DOHH2 (cell line): ENCODE measurements around the gene RBBP8.
"Not testable (repeated sequence)": the region's sequence is repeated elsewhere in the genome, so short reads cannot be mapped to it uniquely, and the experiment has no call there.

ENCODE experiments used
- H3F3A ChIP-seq: fragments of 200-600 bp; sonication (generic), shearing (Covaris generic); 2 replicates; pipeline ENCODE4 v1.6.0; 2016; ENCODE audit warnings: antibody characterized with exemption, mild to moderate bottlenecking; ENCODE audit not compliant: control insufficient read depth, insufficient read depth
- H3K27ac ChIP-seq: fragments of 200-600 bp; sonication (generic); 2 replicates; pipeline ENCODE4 v1.5.1; 2014; ENCODE audit warnings: low read depth, mild to moderate bottlenecking, low read length, moderate library complexity
- H3K27me3 ChIP-seq: fragments of 200-600 bp; sonication (generic); 2 replicates; pipeline ENCODE4 v1.6.1; 2014; ENCODE audit warnings: mild to moderate bottlenecking, low read length, mixed read lengths; ENCODE audit not compliant: control insufficient read depth
- H3K36me3 ChIP-seq: fragments of 200-600 bp; sonication (generic); 2 replicates; pipeline ENCODE4 v1.6.1; 2014; ENCODE audit warnings: mild to moderate bottlenecking, low read length, moderate library complexity, mixed read lengths; ENCODE audit not compliant: control insufficient read depth
- H3K4me1 ChIP-seq: fragments of 200-600 bp; sonication (generic); 2 replicates; pipeline ENCODE4 v1.6.1; 2014; ENCODE audit warnings: mild to moderate bottlenecking, low read length, mixed read lengths; ENCODE audit not compliant: control insufficient read depth
- H3K4me2 ChIP-seq: fragments of 200-600 bp; sonication (generic); 2 replicates; pipeline ENCODE4 v1.6.0; 2014; ENCODE audit warnings: mild to moderate bottlenecking, low read length, moderate library complexity
- H3K4me3 ChIP-seq: fragments of 200-600 bp; sonication (generic); 2 replicates; pipeline ENCODE4 v1.5.1; 2014; ENCODE audit warnings: mild to moderate bottlenecking, low read length, mixed read lengths
- H3K79me2 ChIP-seq: fragments of 200-600 bp; sonication (generic); 2 replicates; pipeline ENCODE4 v1.6.1; 2014; ENCODE audit warnings: mild to moderate bottlenecking, low read length, mixed read lengths; ENCODE audit not compliant: control insufficient read depth
- H3K9me2 ChIP-seq: fragments of 200-600 bp; sonication (generic); replicated peaks from 2 replicates; pipeline ENCODE4 v1.6.1; 2014; ENCODE audit warnings: mild to moderate bottlenecking, low read length, mixed read lengths; ENCODE audit not compliant: control insufficient read depth
- H3K9me3 ChIP-seq: fragments of 200-600 bp; sonication (generic); 2 replicates; pipeline ENCODE4 v1.6.1; 2014; ENCODE audit warnings: antibody characterized with exemption, low read length, mixed read lengths; ENCODE audit not compliant: control insufficient read depth, insufficient read depth
- H4K20me1 ChIP-seq: fragments of 200-600 bp; sonication (generic); 2 replicates; pipeline ENCODE4 v1.6.0; 2014; ENCODE audit warnings: low read depth, mild to moderate bottlenecking, antibody characterized with exemption, low read length, moderate library complexity; ENCODE audit not compliant: control insufficient read depth, insufficient read depth
- EZH2phosphoT487 ChIP-seq: fragments of 200-600 bp; sonication (generic); IDR thresholded peaks from 2 replicates; pipeline ENCODE4 v1.6.1; 2017; ENCODE audit warnings: borderline replicate concordance, mild to moderate bottlenecking, antibody characterized with exemption, low read length, moderate library complexity, mixed read lengths
- TF ChIP-seq, protein P1 (sequence below): fragments of 200-600 bp; sonication (generic); IDR thresholded peaks from one replicate; pipeline ENCODE4 v1.5.1; 2014; ENCODE audit warnings: antibody characterized with exemption, mild to moderate bottlenecking, low read depth, low read length; ENCODE audit not compliant: poor library complexity, severe bottlenecking

RBBP8 gene

GRCh38 chr18:22900558-22901238 is 32.4 kb upstream of the RBBP8 start:
- Histone ChIP-seq H3K9me2 (no peaks in the 10 kb centered on the region), H3K4me2 (no peak overlapping the region), H3K27me3 (no peaks in the 10 kb centered on the region), H3K4me3 (no peak overlapping the region), H3F3A (no peaks in the 10 kb centered on the region), H3K36me3 (no peaks in the 10 kb centered on the region), H3K79me2 (no peaks in the 10 kb centered on the region), H3K9me3 (no peaks in the 10 kb centered on the region), H3K4me1 (no peaks in the 10 kb centered on the region), H4K20me1 (no peaks in the 10 kb centered on the region), H3K27ac (no peak overlapping the region)
- TF ChIP-seq, protein P1, sequence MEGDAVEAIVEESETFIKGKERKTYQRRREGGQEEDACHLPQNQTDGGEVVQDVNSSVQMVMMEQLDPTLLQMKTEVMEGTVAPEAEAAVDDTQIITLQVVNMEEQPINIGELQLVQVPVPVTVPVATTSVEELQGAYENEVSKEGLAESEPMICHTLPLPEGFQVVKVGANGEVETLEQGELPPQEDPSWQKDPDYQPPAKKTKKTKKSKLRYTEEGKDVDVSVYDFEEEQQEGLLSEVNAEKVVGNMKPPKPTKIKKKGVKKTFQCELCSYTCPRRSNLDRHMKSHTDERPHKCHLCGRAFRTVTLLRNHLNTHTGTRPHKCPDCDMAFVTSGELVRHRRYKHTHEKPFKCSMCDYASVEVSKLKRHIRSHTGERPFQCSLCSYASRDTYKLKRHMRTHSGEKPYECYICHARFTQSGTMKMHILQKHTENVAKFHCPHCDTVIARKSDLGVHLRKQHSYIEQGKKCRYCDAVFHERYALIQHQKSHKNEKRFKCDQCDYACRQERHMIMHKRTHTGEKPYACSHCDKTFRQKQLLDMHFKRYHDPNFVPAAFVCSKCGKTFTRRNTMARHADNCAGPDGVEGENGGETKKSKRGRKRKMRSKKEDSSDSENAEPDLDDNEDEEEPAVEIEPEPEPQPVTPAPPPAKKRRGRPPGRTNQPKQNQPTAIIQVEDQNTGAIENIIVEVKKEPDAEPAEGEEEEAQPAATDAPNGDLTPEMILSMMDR, result no peak
- no peak for TF ChIP-seq EZH2phosphoT487

- Histone ChIP-seq H3K4me1 (no peaks in the 10 kb centered on the region), H3K4me3 (no peak overlapping the region), H3K79me2 (no peaks in the 10 kb centered on the region), H3K4me2 (no peak overlapping the region), H3K9me3 (no peaks in the 10 kb centered on the region), H3K27ac (no peak overlapping the region), H3K9me2 (no peaks in the 10 kb centered on the region), H3K27me3 (no peaks in the 10 kb centered on the region), H3K36me3 (no peaks in the 10 kb centered on the region), H3F3A (no peaks in the 10 kb centered on the region), H4K20me1 (no peaks in the 10 kb centered on the region)
- TF ChIP-seq, protein P1, result no peak
- no peak for TF ChIP-seq EZH2phosphoT487
Measured at GRCh38 chr18:22902093-22902492, 31.0 kb upstream of the RBBP8 start.

- not testable (repeated sequence) for H3K79me2 ChIP-seq, H3K9me3 ChIP-seq, H3K4me1 ChIP-seq, H4K20me1 ChIP-seq, H3K9me2 ChIP-seq, H3K36me3 ChIP-seq, H3K4me2 ChIP-seq, H3F3A ChIP-seq, H3K4me3 ChIP-seq, H3K27ac ChIP-seq, H3K27me3 ChIP-seq
Measured at GRCh38 chr18:22903248-22903647, 29.9 kb upstream of the RBBP8 start.

GRCh38 chr18:22912149-22912548 is 21.0 kb upstream of the RBBP8 start:
- H3K9me3 ChIP-seq, result no peaks in the 10 kb centered on the region
- no peaks in the 10 kb centered on the region for H3K36me3 ChIP-seq
- H3K27ac ChIP-seq, result no peak overlapping the region
- no peaks in the 10 kb centered on the region for H3K79me2 ChIP-seq
- H3K9me2 ChIP-seq, result no peaks in the 10 kb centered on the region
- H3K4me2 ChIP-seq, result no peak overlapping the region
- H4K20me1 ChIP-seq, result no peaks in the 10 kb centered on the region
- H3F3A ChIP-seq, result no peaks in the 10 kb centered on the region
- H3K4me3 ChIP-seq, result no peak overlapping the region
- no peaks in the 10 kb centered on the region for H3K27me3 ChIP-seq
- no peaks in the 10 kb centered on the region for H3K4me1 ChIP-seq
- TF ChIP-seq EZH2phosphoT487, result no peak
- TF ChIP-seq, protein P1, result no peak
